Measurements from ENCODE around the gene REELD1. TPM values are rescaled to one million over a fixed set of nuclear protein-coding genes. Genes with fewer than 3 reads are reported as not detected.

Gene REELD1
- total RNA-seq, 1 experiment from 2014 or later: 0.25 TPM

- CTCF ChIA-PET: no interaction called here
- no peak overlapping the region for H3K4me2 ChIP-seq (ENCODE audit: low read length)
Measured at GRCh38 chr4:146269228-146269653, 54.9 kb downstream of the REELD1 start.

GRCh38 chr4:146271466-146271865 is 57.1 kb downstream of the REELD1 start:
- Histone ChIP-seq H2AFZ (ENCODE audit: low read depth, low read length, poor library complexity, severe bottlenecking) (no peak overlapping the region), H3K79me2 (ENCODE audit: insufficient read depth, low read length) (no peaks in the 10 kb centered on the region), H4K20me1 (ENCODE audit: insufficient read depth) (no peaks in the 10 kb centered on the region), H3K4me2 (ENCODE audit: low read length) (no peak overlapping the region), H3K27ac (ENCODE audit: low read depth, low read length) (no peak overlapping the region), H3K27me3 (ENCODE audit: insufficient read depth, low read length) (no peaks in the 10 kb centered on the region), H3K9me3 (ENCODE audit: control insufficient read depth in 1 of 2, insufficient read depth in 1 of 2, low read depth in 1 of 2, low read length in 2 of 2) (no peaks in the 10 kb centered on the region), H3K36me3 (ENCODE audit: control insufficient read depth in 1 of 2, insufficient read depth in 2 of 2, low read length in 2 of 2) (no peaks in the 10 kb centered on the region), H3K4me3 (replicated peaks in 1 of 2; ENCODE audit: low read depth in 1 of 2, low read length in 2 of 2) (no peak overlapping the region), H3K9ac (ENCODE audit: low read length) (no peak overlapping the region), H3K4me1 (ENCODE audit: control insufficient read depth in 1 of 2, insufficient read depth in 2 of 2, low read length in 2 of 2) (no peaks in the 10 kb centered on the region), H3K9me2 (ENCODE audit: insufficient read depth) (no peaks in the 10 kb centered on the region)
- ChIA-PET POLR2A (no interaction called here), RAD21 (ENCODE audit: low non-redundant PET in 1 of 2, low total read pairs in 2 of 2, uncharacterized antibody in 2 of 2, unreplicated experiment in 2 of 2) (no interaction called here), CTCF (no interaction called here)
- no peak for DNase-seq (ENCODE audit: low read depth, low spot score)
- intact Hi-C loops (cut with micrococcal nuclease): no loop called here
- BruUV-seq (replicated peaks): no TSS peak
- no peak for ATAC-seq
- TF ChIP-seq JUND (IDR thresholded peaks at IDR 0.05) (no peak), ZNF274 (IDR thresholded peaks at IDR 0.05; ENCODE audit: low read depth, low read length) (no peak), YY1 (IDR thresholded peaks at IDR 0.05; ENCODE audit: extremely low read depth, insufficient replicate concordance, low read depth, low read length) (no peak), ZBTB33 (IDR thresholded peaks at IDR 0.05; ENCODE audit: extremely low read depth, insufficient replicate concordance, low read length) (no peak), RAD21 (IDR thresholded peaks at IDR 0.05; ENCODE audit: low read depth) (no peak), CTCF (IDR thresholded peaks at IDR 0.05 in 2 of 3, conservative IDR thresholded peaks at IDR 0.05 in 1 of 3; ENCODE audit: borderline replicate concordance in 1 of 3, insufficient read depth in 1 of 3, low read depth in 2 of 3, low read length in 2 of 3) (no peak), SIN3A (IDR thresholded peaks at IDR 0.05; ENCODE audit: low read depth) (no peak), POLR2A (IDR thresholded peaks at IDR 0.05; ENCODE audit: borderline replicate concordance, extremely low read depth, insufficient read depth, insufficient read length) (no peak), FOSL1 (IDR thresholded peaks at IDR 0.05; ENCODE audit: low read depth) (no peak), EZH2 (IDR thresholded peaks at IDR 0.05) (no peak), CBX3 (IDR thresholded peaks at IDR 0.05; ENCODE audit: low read depth) (no peak), POLR2AphosphoS5 (IDR thresholded peaks at IDR 0.05; ENCODE audit: low read depth, low read length) (no peak), SRF (IDR thresholded peaks at IDR 0.05; ENCODE audit: low read depth) (no peak), EZH2phosphoT487 (IDR thresholded peaks at IDR 0.05; ENCODE audit: borderline replicate concordance) (no peak)

More at GRCh38 chr4:146269228-146269653, 54.9 kb downstream of the REELD1 start:
- no peak overlapping the region for H2AFZ ChIP-seq (ENCODE audit: low read depth, low read length, poor library complexity, severe bottlenecking)
- ATAC-seq (no peak), DNase-seq (ENCODE audit: low read depth, low spot score) (no peak)
- no peaks in the 10 kb centered on the region for H3K9me3 ChIP-seq (ENCODE audit: control insufficient read depth in 1 of 2, insufficient read depth in 1 of 2, low read depth in 1 of 2, low read length in 2 of 2)
- no peaks in the 10 kb centered on the region for H3K4me1 ChIP-seq (ENCODE audit: control insufficient read depth in 1 of 2, insufficient read depth in 2 of 2, low read length in 2 of 2)
- H3K9me2 ChIP-seq (ENCODE audit: insufficient read depth): no peaks in the 10 kb centered on the region
- RAD21 ChIA-PET (ENCODE audit: low non-redundant PET in 1 of 2, low total read pairs in 2 of 2, uncharacterized antibody in 2 of 2, unreplicated experiment in 2 of 2): no interaction called here
- no peaks in the 10 kb centered on the region for H3K36me3 ChIP-seq (ENCODE audit: control insufficient read depth in 1 of 2, insufficient read depth in 2 of 2, low read length in 2 of 2)
- H3K9ac ChIP-seq (ENCODE audit: low read length): no peak overlapping the region
- no peak for TF ChIP-seq EZH2phosphoT487 (IDR thresholded peaks at IDR 0.05; ENCODE audit: borderline replicate concordance)
- no peak for TF ChIP-seq POLR2A (IDR thresholded peaks at IDR 0.05; ENCODE audit: borderline replicate concordance, extremely low read depth, insufficient read depth, insufficient read length)
- TF ChIP-seq FOSL1 (IDR thresholded peaks at IDR 0.05; ENCODE audit: low read depth): no peak
- TF ChIP-seq ZNF274 (IDR thresholded peaks at IDR 0.05; ENCODE audit: low read depth, low read length): no peak
- no peak for TF ChIP-seq ELF1 (IDR thresholded peaks at IDR 0.05; ENCODE audit: borderline replicate concordance, low read depth)
- no peak for TF ChIP-seq CEBPB (IDR thresholded peaks at IDR 0.05; ENCODE audit: low read depth)
- TF ChIP-seq CBX3 (IDR thresholded peaks at IDR 0.05; ENCODE audit: low read depth): no peak
- no peak for TF ChIP-seq MAX (IDR thresholded peaks at IDR 0.05)
- no peak for TF ChIP-seq TCF7L2 (IDR thresholded peaks at IDR 0.05; ENCODE audit: borderline replicate concordance, extremely low read depth, insufficient read depth, insufficient read length)
- H3K4me3 ChIP-seq (replicated peaks in 1 of 2; ENCODE audit: low read depth in 1 of 2, low read length in 2 of 2): no peak overlapping the region
- POLR2A ChIA-PET: no interaction called here
- no peaks in the 10 kb centered on the region for H3K79me2 ChIP-seq (ENCODE audit: insufficient read depth, low read length)
- no peaks in the 10 kb centered on the region for H4K20me1 ChIP-seq (ENCODE audit: insufficient read depth)
- no peak overlapping the region for H3K27ac ChIP-seq (ENCODE audit: low read depth, low read length)
- BruUV-seq (replicated peaks): no TSS peak
- H3K27me3 ChIP-seq (ENCODE audit: insufficient read depth, low read length): no peaks in the 10 kb centered on the region
- intact Hi-C loops (cut with micrococcal nuclease): no loop called here

Measured in HCT116 (cell line).